CD14-positive monocyte (primary cell): Measurements from ENCODE around the gene CLDN34. TPM values are rescaled to one million over a fixed set of nuclear protein-coding genes. Genes with fewer than 3 reads are reported as not detected.

Experiments
- DNase-seq, 3 donors: peaks; one replicate each; pipeline ENCODE4 v3.0.0-alpha.2; 2011 to 2022
- H2AFZ ChIP-seq: 2 replicates; pipeline ENCODE4 v1.6.0; 2012; ENCODE audit warnings: mild to moderate bottlenecking, low read depth, low read length, inconsistent platforms; ENCODE audit not compliant: insufficient read depth, poor library complexity, severe bottlenecking
- H3K27ac ChIP-seq, 2 donors: 1 replicate in 1 of 2; 2 replicates in 1 of 2; pipeline ENCODE4 v1.5.1; 2012 to 2013; ENCODE audit warnings: low read length in 2 of 2, control low read depth in 1 of 2, inconsistent platforms in 1 of 2, low read depth in 1 of 2, mild to moderate bottlenecking in 1 of 2
- H3K27me3 ChIP-seq, 2 donors: one replicate each; pipeline versions ENCODE4 v1.6.0 to v1.6.1; 2011 to 2013; ENCODE audit warnings: low read length in 2 of 2; ENCODE audit not compliant: control insufficient read depth in 2 of 2, insufficient read depth in 2 of 2
- H3K36me3 ChIP-seq, 2 donors: replicated peaks in 1 of 2; 1 replicate in 1 of 2; 2 replicates in 1 of 2; pipeline versions ENCODE4 v1.5.1 to v1.6.1; 2012 to 2013; ENCODE audit warnings: low read length in 2 of 2, control low read depth in 1 of 2, inconsistent platforms in 1 of 2, mild to moderate bottlenecking in 1 of 2; ENCODE audit not compliant: insufficient read depth in 2 of 2, control insufficient read depth in 1 of 2
- H3K4me1 ChIP-seq, 2 donors: 1 replicate in 1 of 2; 2 replicates in 1 of 2; pipeline versions ENCODE4 v1.5.1 to v1.6.1; 2012 to 2013; ENCODE audit warnings: low read length in 2 of 2, control low read depth in 1 of 2, inconsistent platforms in 1 of 2, mild to moderate bottlenecking in 1 of 2, moderate library complexity in 1 of 2; ENCODE audit not compliant: insufficient read depth in 2 of 2, control insufficient read depth in 1 of 2
- H3K4me2 ChIP-seq: replicated peaks from 2 replicates; pipeline ENCODE3; 2012; ENCODE audit warnings: low read length, moderate library complexity, mild to moderate bottlenecking; ENCODE audit not compliant: poor library complexity, severe bottlenecking; ENCODE audit errors: extremely low read depth
- H3K4me3 ChIP-seq, 3 experiments: fragments of 200-600 bp in 1 of 3; sonication (generic) in 1 of 3; replicated peaks in 1 of 3; 1 replicate in 2 of 3; 2 replicates in 1 of 3; pipeline ENCODE4 v1.5.1; 2011 to 2013; ENCODE audit warnings: low read length in 3 of 3, mild to moderate bottlenecking in 3 of 3, control low read depth in 2 of 3, low read depth in 2 of 3, inconsistent platforms in 1 of 3, moderate library complexity in 1 of 3
- H3K79me2 ChIP-seq: 2 replicates; pipeline ENCODE4 v1.6.0; 2012; ENCODE audit warnings: mild to moderate bottlenecking, control low read depth, inconsistent platforms, low read length, moderate library complexity; ENCODE audit not compliant: insufficient read depth
- H3K9ac ChIP-seq: 2 replicates; pipeline ENCODE4 v1.6.0; 2017; ENCODE audit warnings: low read length, mild to moderate bottlenecking; ENCODE audit not compliant: insufficient read depth, poor library complexity, severe bottlenecking
- H3K9me3 ChIP-seq, 2 donors: replicated peaks in 1 of 2; 1 replicate in 1 of 2; 2 replicates in 1 of 2; pipeline versions ENCODE4 v1.5.1 to v1.6.1; 2012 to 2013; ENCODE audit warnings: low read length in 2 of 2, control low read depth in 1 of 2; ENCODE audit not compliant: control insufficient read depth in 1 of 2, insufficient read depth in 1 of 2
- H4K20me1 ChIP-seq: 2 replicates; pipeline ENCODE4 v1.6.0; 2012; ENCODE audit warnings: mild to moderate bottlenecking, low read length, control low read depth, moderate library complexity; ENCODE audit not compliant: insufficient read depth
- H3K27ac Mint-ChIP-seq, 7 donors: one replicate each; pipeline ENCODE4 v1.8.0; 2020; ENCODE audit warnings: mild to moderate bottlenecking in 7 of 7, mixed read lengths in 7 of 7, moderate library complexity in 6 of 7, inconsistent platforms in 2 of 7
- H3K27me3 Mint-ChIP-seq, 3 donors: one replicate each; pipeline ENCODE4 v1.8.0; 2021 to 2022; ENCODE audit warnings: low read depth in 3 of 3, mild to moderate bottlenecking in 3 of 3, mixed read lengths in 3 of 3, moderate library complexity in 3 of 3, inconsistent platforms in 1 of 3
- H3K36me3 Mint-ChIP-seq, 2 donors: one replicate each; pipeline ENCODE4 v1.8.0; 2020; ENCODE audit warnings: mixed read lengths in 2 of 2, inconsistent platforms in 1 of 2, mild to moderate bottlenecking in 1 of 2
- H3K4me1 Mint-ChIP-seq: one replicate; pipeline ENCODE4 v1.8.0; 2020; ENCODE audit warnings: mild to moderate bottlenecking, mixed read lengths
- H3K4me3 Mint-ChIP-seq, 2 donors: one replicate each; pipeline ENCODE4 v1.8.0; 2020; ENCODE audit warnings: mild to moderate bottlenecking in 2 of 2, mixed read lengths in 2 of 2, moderate library complexity in 1 of 2
- H3K9me3 Mint-ChIP-seq, 7 donors: one replicate each; pipeline ENCODE4 v1.8.0; 2020 to 2022; ENCODE audit warnings: mixed read lengths in 7 of 7, mild to moderate bottlenecking in 6 of 7, moderate library complexity in 6 of 7, inconsistent platforms in 2 of 7
- WGBS: methylation state at CpG from one replicate; pipeline ENCODE4 v1.1.5; 2013; ENCODE audit warnings: missing lambda C conversion rate; ENCODE audit not compliant: insufficient coverage; 5-methylcytosine and 5-hydroxymethylcytosine counted together
- intact Hi-C, 2 donors: fragments of 100-400 bp; cut with micrococcal nuclease; formaldehyde crosslinking; loops; one replicate each; pipeline versions ENCODE4 v1.15.0 to v1.15.1; 2023
- polyA plus RNA-seq, 3 donors: library from polyadenylated mRNA; depleted of rRNA in 1 of 3; unstranded in 2 of 3; stranded (reverse) in 1 of 3; fragments of 300-500 nt in 2 of 3; fragments of >200 nt in 1 of 3; fragmentation: Illumina TruSeq in 2 of 3; gene quantifications; 1 replicate in 2 of 3; 2 replicates in 1 of 3; pipeline ENCODE4 v1.2.3, GENCODE V29; 2012 to 2021
- TF ChIP-seq, protein P1 (sequence below): fragments of 200-600 bp; IDR thresholded peaks from one replicate; pipeline ENCODE4 v1.8.0; 2022; ENCODE audit warnings: antibody characterized with exemption, mild to moderate bottlenecking

CLDN34 gene
- polyA plus RNA-seq, 3 donors = not detected

DNA sequence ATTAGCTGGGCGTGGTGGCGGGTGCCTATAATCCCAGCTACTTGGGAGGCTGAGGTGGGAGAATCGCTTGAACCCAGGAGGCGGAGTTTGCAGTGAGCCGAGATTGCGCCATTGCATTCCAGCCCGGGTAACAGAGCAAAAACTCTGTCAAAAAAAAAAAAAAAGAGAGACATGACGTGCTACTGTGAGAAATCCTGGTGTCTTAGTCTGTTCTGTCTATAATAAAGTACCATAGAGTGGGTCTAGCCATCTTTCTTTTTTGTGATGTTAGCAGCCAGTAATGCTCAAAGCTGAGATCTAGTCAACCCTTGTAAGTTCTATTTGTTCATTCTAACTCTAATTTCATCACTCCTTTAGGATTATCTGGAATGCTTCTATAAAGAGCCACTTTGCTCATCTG lies 38.9 kb downstream of the CLDN34 start:
- Histone ChIP-seq H3K27me3 (peaks cover 0 to 8% of the 10 kb centered on the region in 2 donors), H3K4me3 (no peak overlapping the region), H3K4me2 (no peak overlapping the region), H3K36me3 (no peaks in the 10 kb centered on the region), H3K9me3 (no peaks in the 10 kb centered on the region), H3K9ac (no peak overlapping the region), H3K79me2 (no peaks in the 10 kb centered on the region), H3K4me1 (peaks cover 25 to 29% of the 10 kb centered on the region in 2 donors), H3K27ac (no peak overlapping the region), H2AFZ (no peak overlapping the region), H4K20me1 (no peaks in the 10 kb centered on the region)
- no peak for DNase-seq
- Mint-ChIP-seq H3K9me3 (peaks cover 0 to 12% (median 3%) of the 10 kb centered on the region in 7 donors), H3K27ac (no peak overlapping the region), H3K27me3 (peaks cover 0 to 13% (median 1%) of the 10 kb centered on the region in 3 donors), H3K4me1 (peaks cover 30% of the 10 kb centered on the region), H3K4me3 (no peak overlapping the region), H3K36me3 (no peaks in the 10 kb centered on the region)
- TF ChIP-seq, protein P1, sequence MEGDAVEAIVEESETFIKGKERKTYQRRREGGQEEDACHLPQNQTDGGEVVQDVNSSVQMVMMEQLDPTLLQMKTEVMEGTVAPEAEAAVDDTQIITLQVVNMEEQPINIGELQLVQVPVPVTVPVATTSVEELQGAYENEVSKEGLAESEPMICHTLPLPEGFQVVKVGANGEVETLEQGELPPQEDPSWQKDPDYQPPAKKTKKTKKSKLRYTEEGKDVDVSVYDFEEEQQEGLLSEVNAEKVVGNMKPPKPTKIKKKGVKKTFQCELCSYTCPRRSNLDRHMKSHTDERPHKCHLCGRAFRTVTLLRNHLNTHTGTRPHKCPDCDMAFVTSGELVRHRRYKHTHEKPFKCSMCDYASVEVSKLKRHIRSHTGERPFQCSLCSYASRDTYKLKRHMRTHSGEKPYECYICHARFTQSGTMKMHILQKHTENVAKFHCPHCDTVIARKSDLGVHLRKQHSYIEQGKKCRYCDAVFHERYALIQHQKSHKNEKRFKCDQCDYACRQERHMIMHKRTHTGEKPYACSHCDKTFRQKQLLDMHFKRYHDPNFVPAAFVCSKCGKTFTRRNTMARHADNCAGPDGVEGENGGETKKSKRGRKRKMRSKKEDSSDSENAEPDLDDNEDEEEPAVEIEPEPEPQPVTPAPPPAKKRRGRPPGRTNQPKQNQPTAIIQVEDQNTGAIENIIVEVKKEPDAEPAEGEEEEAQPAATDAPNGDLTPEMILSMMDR = no peak
- 84% methylated on average over 5 of the region's 8 CpGs for WGBS
- intact Hi-C loops = no loop called here

DNA sequence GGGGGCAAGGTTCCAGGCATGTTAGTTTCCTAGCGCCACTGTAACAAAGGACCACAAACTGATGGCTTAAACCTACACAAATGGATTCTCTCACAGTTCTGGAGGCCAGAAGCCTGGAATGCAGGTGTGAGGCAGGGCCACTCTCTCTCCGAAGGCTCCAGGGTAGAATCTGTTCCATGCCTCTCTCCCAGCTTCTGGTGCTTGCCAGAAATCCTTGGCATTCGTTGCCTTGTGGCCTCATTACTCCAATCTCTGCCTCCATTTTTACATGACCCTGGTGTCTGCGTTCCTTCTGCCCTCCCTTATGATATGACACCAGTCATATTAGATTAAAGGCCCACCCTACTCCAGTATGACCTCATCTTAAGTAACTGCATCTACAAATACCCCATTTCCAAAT lies 39.6 kb downstream of the CLDN34 start:
- H3K4me3 Mint-ChIP-seq = no peak overlapping the region
- Histone ChIP-seq H3K9ac (no peak overlapping the region), H3K9me3 (no peaks in the 10 kb centered on the region), H3K4me3 (no peak overlapping the region), H2AFZ (no peak overlapping the region), H3K4me2 (no peak overlapping the region), H3K27ac (no peak overlapping the region), H4K20me1 (no peaks in the 10 kb centered on the region), H3K4me1 (peaks cover 32 to 36% of the 10 kb centered on the region in 2 donors), H3K27me3 (peaks cover 0 to 9% of the 10 kb centered on the region in 2 donors), H3K36me3 (no peaks in the 10 kb centered on the region), H3K79me2 (no peaks in the 10 kb centered on the region)
- no peak overlapping the region for H3K27ac Mint-ChIP-seq
- H3K27me3 Mint-ChIP-seq = peaks cover 1 to 20% (median 1%) of the 10 kb centered on the region in 3 donors
- peaks cover 0 to 12% (median 3%) of the 10 kb centered on the region in 7 donors for H3K9me3 Mint-ChIP-seq
- DNase-seq = no peak
- H3K4me1 Mint-ChIP-seq = peaks cover 36% of the 10 kb centered on the region
- intact Hi-C loops = no loop called here
- 83% methylated on average over 1 of the region's 4 CpGs for WGBS
- TF ChIP-seq, protein P1 = no peak
- no peaks in the 10 kb centered on the region for H3K36me3 Mint-ChIP-seq
